ENCODE measurements around the gene LMO3. TPM values are rescaled to one million over a fixed set of nuclear protein-coding genes. Genes with fewer than 3 reads are reported as not detected.

Gene LMO3
- total RNA-seq, 1 experiment from 2014 or later: 0.34 TPM

- no peak overlapping the region for H3K9ac ChIP-seq (ENCODE audit: low read length)
- RAD21 ChIA-PET (ENCODE audit: low non-redundant PET in 1 of 2, low total read pairs in 2 of 2, uncharacterized antibody in 2 of 2, unreplicated experiment in 2 of 2): no interaction called here
- no peaks in the 10 kb centered on the region for H3K79me2 ChIP-seq (ENCODE audit: insufficient read depth, low read length)
- no peak overlapping the region for H3K4me3 ChIP-seq (replicated peaks in 1 of 2; ENCODE audit: low read depth in 1 of 2, low read length in 2 of 2)
- H3K9me3 ChIP-seq (ENCODE audit: control insufficient read depth in 1 of 2, insufficient read depth in 1 of 2, low read depth in 1 of 2, low read length in 2 of 2): no peaks in the 10 kb centered on the region
- H3K4me1 ChIP-seq (ENCODE audit: control insufficient read depth in 1 of 2, insufficient read depth in 2 of 2, low read length in 2 of 2): no peaks in the 10 kb centered on the region
- no peak overlapping the region for H2AFZ ChIP-seq (ENCODE audit: low read depth, low read length, poor library complexity, severe bottlenecking)
- no peaks in the 10 kb centered on the region for H3K36me3 ChIP-seq (ENCODE audit: control insufficient read depth in 1 of 2, insufficient read depth in 2 of 2, low read length in 2 of 2)
- H4K20me1 ChIP-seq (ENCODE audit: insufficient read depth): no peaks in the 10 kb centered on the region
- no TSS peak for BruUV-seq (replicated peaks)
- DNase-seq (ENCODE audit: low read depth, low spot score) (no peak), ATAC-seq (no peak)
- intact Hi-C loops (cut with micrococcal nuclease): no loop called here
- H3K4me2 ChIP-seq (ENCODE audit: low read length): no peak overlapping the region
- H3K27me3 ChIP-seq (ENCODE audit: insufficient read depth, low read length): no peaks in the 10 kb centered on the region
- no peaks in the 10 kb centered on the region for H3K9me2 ChIP-seq (ENCODE audit: insufficient read depth)
- no peak overlapping the region for H3K27ac ChIP-seq (ENCODE audit: low read depth, low read length)
- CTCF ChIA-PET: no interaction called here
- TF ChIP-seq ZNF274 (IDR thresholded peaks at IDR 0.05; ENCODE audit: low read depth, low read length) (no peak), POLR2AphosphoS5 (IDR thresholded peaks at IDR 0.05; ENCODE audit: low read depth, low read length) (no peak), EZH2 (IDR thresholded peaks at IDR 0.05) (no peak), RAD21 (IDR thresholded peaks at IDR 0.05; ENCODE audit: low read depth) (no peak), CTCF (IDR thresholded peaks at IDR 0.05 in 2 of 3, conservative IDR thresholded peaks at IDR 0.05 in 1 of 3; ENCODE audit: borderline replicate concordance in 1 of 3, insufficient read depth in 1 of 3, low read depth in 2 of 3, low read length in 2 of 3) (no peak), YY1 (IDR thresholded peaks at IDR 0.05; ENCODE audit: extremely low read depth, insufficient replicate concordance, low read depth, low read length) (no peak), JUND (IDR thresholded peaks at IDR 0.05) (no peak), EZH2phosphoT487 (IDR thresholded peaks at IDR 0.05; ENCODE audit: borderline replicate concordance) (no peak), ZFX (IDR thresholded peaks at IDR 0.05) (no peak), SIN3A (IDR thresholded peaks at IDR 0.05; ENCODE audit: low read depth) (no peak), CBX3 (IDR thresholded peaks at IDR 0.05; ENCODE audit: low read depth) (no peak), SRF (IDR thresholded peaks at IDR 0.05; ENCODE audit: low read depth) (no peak), TCF7L2 (IDR thresholded peaks at IDR 0.05; ENCODE audit: borderline replicate concordance, extremely low read depth, insufficient read depth, insufficient read length) (no peak), CEBPB (IDR thresholded peaks at IDR 0.05; ENCODE audit: low read depth) (no peak), FOSL1 (IDR thresholded peaks at IDR 0.05; ENCODE audit: low read depth) (no peak), ELF1 (IDR thresholded peaks at IDR 0.05; ENCODE audit: borderline replicate concordance, low read depth) (no peak), ZBTB33 (IDR thresholded peaks at IDR 0.05; ENCODE audit: extremely low read depth, insufficient replicate concordance, low read length) (no peak)
- TF ChIP-seq, protein P1, sequence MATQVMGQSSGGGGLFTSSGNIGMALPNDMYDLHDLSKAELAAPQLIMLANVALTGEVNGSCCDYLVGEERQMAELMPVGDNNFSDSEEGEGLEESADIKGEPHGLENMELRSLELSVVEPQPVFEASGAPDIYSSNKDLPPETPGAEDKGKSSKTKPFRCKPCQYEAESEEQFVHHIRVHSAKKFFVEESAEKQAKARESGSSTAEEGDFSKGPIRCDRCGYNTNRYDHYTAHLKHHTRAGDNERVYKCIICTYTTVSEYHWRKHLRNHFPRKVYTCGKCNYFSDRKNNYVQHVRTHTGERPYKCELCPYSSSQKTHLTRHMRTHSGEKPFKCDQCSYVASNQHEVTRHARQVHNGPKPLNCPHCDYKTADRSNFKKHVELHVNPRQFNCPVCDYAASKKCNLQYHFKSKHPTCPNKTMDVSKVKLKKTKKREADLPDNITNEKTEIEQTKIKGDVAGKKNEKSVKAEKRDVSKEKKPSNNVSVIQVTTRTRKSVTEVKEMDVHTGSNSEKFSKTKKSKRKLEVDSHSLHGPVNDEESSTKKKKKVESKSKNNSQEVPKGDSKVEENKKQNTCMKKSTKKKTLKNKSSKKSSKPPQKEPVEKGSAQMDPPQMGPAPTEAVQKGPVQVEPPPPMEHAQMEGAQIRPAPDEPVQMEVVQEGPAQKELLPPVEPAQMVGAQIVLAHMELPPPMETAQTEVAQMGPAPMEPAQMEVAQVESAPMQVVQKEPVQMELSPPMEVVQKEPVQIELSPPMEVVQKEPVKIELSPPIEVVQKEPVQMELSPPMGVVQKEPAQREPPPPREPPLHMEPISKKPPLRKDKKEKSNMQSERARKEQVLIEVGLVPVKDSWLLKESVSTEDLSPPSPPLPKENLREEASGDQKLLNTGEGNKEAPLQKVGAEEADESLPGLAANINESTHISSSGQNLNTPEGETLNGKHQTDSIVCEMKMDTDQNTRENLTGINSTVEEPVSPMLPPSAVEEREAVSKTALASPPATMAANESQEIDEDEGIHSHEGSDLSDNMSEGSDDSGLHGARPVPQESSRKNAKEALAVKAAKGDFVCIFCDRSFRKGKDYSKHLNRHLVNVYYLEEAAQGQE (IDR thresholded peaks at IDR 0.05; ENCODE audit: low read depth): no peak
- TF ChIP-seq, protein P2, sequence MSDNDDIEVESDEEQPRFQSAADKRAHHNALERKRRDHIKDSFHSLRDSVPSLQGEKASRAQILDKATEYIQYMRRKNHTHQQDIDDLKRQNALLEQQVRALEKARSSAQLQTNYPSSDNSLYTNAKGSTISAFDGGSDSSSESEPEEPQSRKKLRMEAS (IDR thresholded peaks at IDR 0.05): no peak
- TF ChIP-seq, protein P3, sequence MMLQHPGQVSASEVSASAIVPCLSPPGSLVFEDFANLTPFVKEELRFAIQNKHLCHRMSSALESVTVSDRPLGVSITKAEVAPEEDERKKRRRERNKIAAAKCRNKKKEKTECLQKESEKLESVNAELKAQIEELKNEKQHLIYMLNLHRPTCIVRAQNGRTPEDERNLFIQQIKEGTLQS (IDR thresholded peaks at IDR 0.05): no peak
- POLR2A ChIA-PET: no interaction called here
Observed at GRCh38 chr12:16562435-16562834, 43.5 kb downstream of the LMO3 start.
